Lung (tissue), 12 donors: ENCODE data around the gene PAK4. TPM values are rescaled to one million over a fixed set of nuclear protein-coding genes. Genes with fewer than 3 reads are reported as not detected.

ENCODE experiments used
- ATAC-seq: fragments of 200-7000 bp; cut with Tn5 transposase; one replicate; pipeline ENCODE4 v1.9.1; 2020; ENCODE audit warnings: moderate number of reproducible peaks; ENCODE audit not compliant: insufficient read depth, low FRiP score
- DNase-seq, 3 donors: peaks; one replicate each; pipeline ENCODE4 v3.0.0-alpha.2; 2013 to 2017
- H3K27ac ChIP-seq, 2 donors: one replicate each; pipeline ENCODE4 v1.5.1; 2013; ENCODE audit warnings: mild to moderate bottlenecking in 2 of 2, moderate library complexity in 2 of 2, control low read depth in 1 of 2, inconsistent platforms in 1 of 2, low read depth in 1 of 2, low read length in 1 of 2
- H3K27me3 ChIP-seq, 3 donors: one replicate each; pipeline ENCODE4 v1.5.1; 2013; ENCODE audit warnings: low read length in 2 of 3; ENCODE audit not compliant: control insufficient read depth in 3 of 3, insufficient read depth in 3 of 3
- H3K36me3 ChIP-seq, 4 donors: one replicate each; pipeline ENCODE4 v1.5.1; 2013; ENCODE audit warnings: low read length in 4 of 4, mild to moderate bottlenecking in 1 of 4, moderate library complexity in 1 of 4; ENCODE audit not compliant: control insufficient read depth in 4 of 4, insufficient read depth in 4 of 4
- H3K4me1 ChIP-seq, 5 donors: one replicate each; pipeline ENCODE4 v1.5.1; 2013; ENCODE audit warnings: low read length in 5 of 5, mild to moderate bottlenecking in 2 of 5, moderate library complexity in 1 of 5; ENCODE audit not compliant: control insufficient read depth in 5 of 5, insufficient read depth in 5 of 5
- H3K4me3 ChIP-seq: one replicate; pipeline ENCODE4 v1.5.1; 2013; ENCODE audit warnings: mild to moderate bottlenecking, control low read depth, moderate library complexity
- H3K9ac ChIP-seq, 2 donors: one replicate each; pipeline ENCODE4 v1.5.1; 2013; ENCODE audit warnings: low read length in 2 of 2, control low read depth in 1 of 2; ENCODE audit not compliant: insufficient read depth in 1 of 2
- H3K9me3 ChIP-seq, 4 donors: one replicate each; pipeline ENCODE4 v1.5.1; 2013; ENCODE audit warnings: low read length in 3 of 4, mild to moderate bottlenecking in 1 of 4, moderate library complexity in 1 of 4; ENCODE audit not compliant: control insufficient read depth in 4 of 4, insufficient read depth in 3 of 4
- WGBS, 2 donors: extraction: QIAGEN DNeasy Blood & Tissue Kit; methylation state at CpG; one replicate each; pipeline ENCODE4 v1.1.7; 2013; 5-methylcytosine and 5-hydroxymethylcytosine counted together
- polyA plus RNA-seq, 2 donors: library from polyadenylated mRNA; stranded (reverse); fragments of 200-250 nt; gene quantifications; one replicate each; pipeline ENCODE4 v1.2.1, GENCODE V29; 2013
- total RNA-seq, 2 donors: library from RNA; depleted of rRNA in 1 of 2; stranded (reverse); fragments of >200 nt in 1 of 2; gene quantifications; one replicate each; pipeline ENCODE4 v1.2.1, GENCODE V29; 2014 to 2021
- TF ChIP-seq, protein P1 (sequence below): IDR thresholded peaks from 2 replicates; pipeline ENCODE4 v1.5.1; 2012; ENCODE audit warnings: mild to moderate bottlenecking; ENCODE audit errors: control extremely low read depth, extremely low read depth
- donor health status: control.
- donor health status: control.
- donor health status: Bipolar disorder and iron deficiency.
- donor health status: healthy.
- donor health status: DM: yes; HTN: yes; CAD: no.

Gene PAK4
- total and polyA plus RNA-seq, 4 donors: 23.2 to 60.8 (median 36.7) TPM

DNA sequence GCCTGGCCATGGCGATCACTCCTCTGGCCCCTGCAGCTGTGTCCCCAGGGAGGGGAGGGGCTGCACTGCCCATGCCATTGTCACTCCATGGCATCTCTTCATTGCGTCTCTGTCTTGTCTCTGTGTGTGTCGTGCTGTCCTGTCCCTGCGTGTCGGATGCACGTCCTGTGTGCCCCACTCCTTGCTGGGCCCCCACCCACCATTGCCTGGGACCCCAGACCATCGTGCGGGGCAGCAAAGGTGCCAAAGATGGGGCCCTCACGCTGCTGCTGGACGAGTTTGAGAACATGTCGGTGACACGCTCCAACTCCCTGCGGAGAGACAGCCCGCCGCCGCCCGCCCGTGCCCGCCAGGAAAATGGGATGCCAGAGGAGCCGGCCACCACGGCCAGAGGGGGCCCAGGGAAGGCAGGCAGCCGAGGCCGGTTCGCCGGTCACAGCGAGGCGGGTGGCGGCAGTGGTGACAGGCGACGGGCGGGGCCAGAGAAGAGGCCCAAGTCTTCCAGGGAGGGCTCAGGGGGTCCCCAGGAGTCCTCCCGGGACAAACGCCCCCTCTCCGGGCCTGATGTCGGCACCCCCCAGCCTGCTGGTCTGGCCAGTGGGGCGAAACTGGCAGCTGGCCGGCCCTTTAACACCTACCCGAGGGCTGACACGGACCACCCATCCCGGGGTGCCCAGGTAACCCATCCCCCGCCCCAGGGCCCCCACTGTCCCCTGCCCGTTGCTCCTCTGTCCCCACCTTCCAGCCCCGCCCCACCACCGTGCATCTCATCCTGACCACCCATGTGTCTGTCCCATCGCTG is 47.3 kb downstream of the PAK4 start:
- H3K4me1 ChIP-seq: peaks cover 0 to 12% (median 1%) of the 10 kb centered on the region in 5 donors
- DNase-seq: no peak
- no peaks in the 10 kb centered on the region for H3K27me3 ChIP-seq
- peaks cover 0 to 73% (median 7%) of the 10 kb centered on the region in 4 donors for H3K36me3 ChIP-seq
- TF ChIP-seq, protein P1, sequence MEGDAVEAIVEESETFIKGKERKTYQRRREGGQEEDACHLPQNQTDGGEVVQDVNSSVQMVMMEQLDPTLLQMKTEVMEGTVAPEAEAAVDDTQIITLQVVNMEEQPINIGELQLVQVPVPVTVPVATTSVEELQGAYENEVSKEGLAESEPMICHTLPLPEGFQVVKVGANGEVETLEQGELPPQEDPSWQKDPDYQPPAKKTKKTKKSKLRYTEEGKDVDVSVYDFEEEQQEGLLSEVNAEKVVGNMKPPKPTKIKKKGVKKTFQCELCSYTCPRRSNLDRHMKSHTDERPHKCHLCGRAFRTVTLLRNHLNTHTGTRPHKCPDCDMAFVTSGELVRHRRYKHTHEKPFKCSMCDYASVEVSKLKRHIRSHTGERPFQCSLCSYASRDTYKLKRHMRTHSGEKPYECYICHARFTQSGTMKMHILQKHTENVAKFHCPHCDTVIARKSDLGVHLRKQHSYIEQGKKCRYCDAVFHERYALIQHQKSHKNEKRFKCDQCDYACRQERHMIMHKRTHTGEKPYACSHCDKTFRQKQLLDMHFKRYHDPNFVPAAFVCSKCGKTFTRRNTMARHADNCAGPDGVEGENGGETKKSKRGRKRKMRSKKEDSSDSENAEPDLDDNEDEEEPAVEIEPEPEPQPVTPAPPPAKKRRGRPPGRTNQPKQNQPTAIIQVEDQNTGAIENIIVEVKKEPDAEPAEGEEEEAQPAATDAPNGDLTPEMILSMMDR: no peak
- H3K9me3 ChIP-seq: no peaks in the 10 kb centered on the region
- H3K27ac ChIP-seq: no peak overlapping the region
- WGBS, 2 donors: 91 to 95% methylated on average over 42 to 45 of the region's 45 CpGs
- ATAC-seq: no peak
- no peak overlapping the region for H3K4me3 ChIP-seq
- H3K9ac ChIP-seq: no peak overlapping the region

DNA sequence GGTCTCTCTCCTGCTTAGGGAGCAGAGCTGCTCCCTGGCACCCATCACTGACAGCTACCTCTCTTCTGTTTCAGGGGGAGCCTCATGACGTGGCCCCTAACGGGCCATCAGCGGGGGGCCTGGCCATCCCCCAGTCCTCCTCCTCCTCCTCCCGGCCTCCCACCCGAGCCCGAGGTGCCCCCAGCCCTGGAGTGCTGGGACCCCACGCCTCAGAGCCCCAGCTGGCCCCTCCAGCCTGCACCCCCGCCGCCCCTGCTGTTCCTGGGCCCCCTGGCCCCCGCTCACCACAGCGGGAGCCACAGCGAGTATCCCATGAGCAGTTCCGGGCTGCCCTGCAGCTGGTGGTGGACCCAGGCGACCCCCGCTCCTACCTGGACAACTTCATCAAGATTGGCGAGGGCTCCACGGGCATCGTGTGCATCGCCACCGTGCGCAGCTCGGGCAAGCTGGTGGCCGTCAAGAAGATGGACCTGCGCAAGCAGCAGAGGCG is 48.0 kb downstream of the PAK4 start:
- H3K36me3 ChIP-seq: peaks cover 0 to 79% (median 7%) of the 10 kb centered on the region in 4 donors
- no peak for DNase-seq
- TF ChIP-seq, protein P1: no peak
- 95 to 96% methylated on average over 25 of the region's 25 CpGs for WGBS, 2 donors
- no peaks in the 10 kb centered on the region for H3K9me3 ChIP-seq
- no peak overlapping the region for H3K4me3 ChIP-seq
- peaks cover 0 to 6% (median 0%) of the 10 kb centered on the region in 5 donors for H3K4me1 ChIP-seq
- no peak for ATAC-seq
- H3K27ac ChIP-seq: no peak overlapping the region
- H3K9ac ChIP-seq: no peak overlapping the region
- H3K27me3 ChIP-seq: no peaks in the 10 kb centered on the region

DNA sequence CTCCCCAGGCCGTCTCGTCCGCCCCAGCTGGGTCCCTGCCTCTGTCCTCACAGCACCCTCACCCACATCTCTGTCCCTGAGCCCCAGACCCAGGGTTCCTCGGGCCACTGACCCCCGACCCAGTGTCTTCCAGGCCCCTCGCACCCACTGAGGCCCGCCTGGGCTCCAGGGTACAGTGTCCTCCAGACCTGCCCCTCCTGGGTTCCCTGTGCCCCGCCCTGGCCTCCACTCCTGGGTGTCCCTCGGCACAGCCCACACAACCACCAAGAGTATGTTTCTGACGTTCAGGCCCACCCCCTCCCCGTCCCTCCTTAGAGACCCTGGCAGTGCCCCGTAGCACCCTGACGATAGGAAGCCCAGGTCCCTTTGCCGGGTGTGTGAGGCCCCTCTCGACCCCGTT is 48.6 kb downstream of the PAK4 start:
- no peak for DNase-seq
- no peaks in the 10 kb centered on the region for H3K27me3 ChIP-seq
- peaks cover 0 to 84% (median 4%) of the 10 kb centered on the region in 4 donors for H3K36me3 ChIP-seq
- H3K4me1 ChIP-seq: peaks cover 0 to 5% (median 0%) of the 10 kb centered on the region in 5 donors
- TF ChIP-seq, protein P1: no peak
- ATAC-seq: no peak
- no peak overlapping the region for H3K9ac ChIP-seq
- no peak overlapping the region for H3K27ac ChIP-seq
- no peak overlapping the region for H3K4me3 ChIP-seq
- 89% methylated on average over 16 of the region's 16 CpGs for WGBS, 2 donors
- no peaks in the 10 kb centered on the region for H3K9me3 ChIP-seq
